Thyroid gland (tissue), 4 donors: ENCODE data around the gene TMTC3.

Experiments
- CTCF ChIP-seq, 6 experiments: fragments of 200-600 bp in 3 of 6; fragments of 450-650 bp in 3 of 6; sonication (generic) in 3 of 6; IDR thresholded peaks; one replicate each; pipeline ENCODE4 v1.5.1; 2016 to 2019; ENCODE audit warnings: antibody characterized with exemption in 6 of 6, mild to moderate bottlenecking in 2 of 6, inconsistent platforms in 1 of 6, moderate library complexity in 1 of 6
- POLR2A ChIP-seq, 2 donors: fragments of 450-650 bp; IDR thresholded peaks; one replicate each; pipeline ENCODE4 v1.6.1; 2017; ENCODE audit warnings: antibody characterized with exemption in 2 of 2, mild to moderate bottlenecking in 2 of 2, moderate library complexity in 1 of 2

GRCh38 chr12:88141774-88142609, at the start of gene TMTC3, which contains the start of gene CEP290:
- TF ChIP-seq CTCF (IDR thresholded peaks at IDR 0.05) (no peak), POLR2A (IDR thresholded peaks at IDR 0.05) (peak in 1 of 2 donors; percentile 81)
